ENCODE measurements around the gene MAGEB3.

Gene MAGEB3

DNA sequence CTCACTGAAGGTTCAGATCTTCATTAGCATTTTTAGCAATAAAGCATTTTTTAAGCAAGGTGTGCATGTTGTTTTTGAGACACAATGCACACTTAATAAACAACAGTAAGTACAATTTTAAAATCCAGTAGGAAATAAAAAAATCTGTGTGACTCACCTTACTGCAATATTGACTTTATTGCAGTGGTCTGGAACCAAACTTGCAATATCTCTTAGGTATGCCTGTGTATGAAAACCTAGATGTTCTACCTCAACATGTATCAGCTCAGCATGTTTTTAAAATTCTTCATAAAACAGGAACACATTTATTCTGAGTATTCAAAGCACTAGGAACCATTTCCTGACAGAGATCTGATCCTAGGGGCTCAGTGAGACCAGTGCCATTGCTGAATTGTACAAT lies 52.1 kb downstream of the MAGEB3 start:
- no peak for DNase-seq

- no peak for DNase-seq
Observed at GRCh38 chrX:30283456-30284200, 53.2 kb downstream of the MAGEB3 start.

Measured in CD4-positive, alpha-beta T cell treated with Interleukin-17A for 1 hour (primary cell).